Upper lobe of left lung (tissue), 4 donors: ENCODE measurements around the gene MAGI2.

Source experiments
- CTCF ChIP-seq, 6 experiments: fragments of 450-650 bp in 4 of 6; fragments of 200-600 bp in 2 of 6; sonication (generic) in 2 of 6; IDR thresholded peaks; one replicate each; pipeline ENCODE4 v1.5.1; 2016 to 2019; ENCODE audit warnings: antibody characterized with exemption in 6 of 6
- EP300 ChIP-seq, 4 donors: sonication (generic); formaldehyde crosslinking; IDR thresholded peaks; one replicate each; pipeline ENCODE4 v1.5.1; 2017; ENCODE audit warnings: antibody characterized with exemption in 4 of 4, control low read depth in 2 of 4
- POLR2A ChIP-seq, 4 donors: fragments of 450-650 bp; IDR thresholded peaks; one replicate each; pipeline ENCODE4 v1.5.1; 2016 to 2017; ENCODE audit warnings: antibody characterized with exemption in 4 of 4, mild to moderate bottlenecking in 2 of 4
- POLR2AphosphoS5 ChIP-seq, 2 donors: sonication (generic); formaldehyde crosslinking; IDR thresholded peaks; one replicate each; pipeline ENCODE4 v1.5.1; 2017; ENCODE audit warnings: antibody characterized with exemption in 2 of 2

- TF ChIP-seq CTCF (IDR thresholded peaks at IDR 0.05) (no peak), POLR2AphosphoS5 (IDR thresholded peaks at IDR 0.05) (no peak), POLR2A (IDR thresholded peaks at IDR 0.05) (no peak), EP300 (IDR thresholded peaks at IDR 0.05) (no peak)
Observed at GRCh38 chr7:79502151-79502550, 48.7 kb upstream of the MAGI2 start.
